ENCODE results near the gene ZNF536.

- no peak for TF ChIP-seq CTCF (IDR thresholded peaks at IDR 0.05; ENCODE audit: extremely low read depth in 1 of 2, insufficient read depth in 1 of 2, low read depth in 1 of 2, low read length in 2 of 2)
- TF ChIP-seq FOS (IDR thresholded peaks at IDR 0.05; ENCODE audit: borderline replicate concordance, insufficient read depth, low read length): no peak
- TF ChIP-seq POLR2A (IDR thresholded peaks at IDR 0.05; ENCODE audit: low read depth, low read length): no peak
- no peak for TF ChIP-seq MYC (IDR thresholded peaks at IDR 0.05; ENCODE audit: low read depth, low read length)
- TF ChIP-seq EZH2 (IDR thresholded peaks at IDR 0.05; ENCODE audit: borderline replicate concordance, low read depth, low read length, severe bottlenecking): no peak
- TF ChIP-seq POLR2AphosphoS5 (IDR thresholded peaks at IDR 0.05; ENCODE audit: insufficient read depth, low read depth, low read length): no peak
- TF ChIP-seq MAX (IDR thresholded peaks at IDR 0.05; ENCODE audit: insufficient read depth, insufficient read length): no peak
- no peak for TF ChIP-seq GATA2 (IDR thresholded peaks at IDR 0.05; ENCODE audit: insufficient read depth, insufficient read length, low read depth, low read length)
- no peak for TF ChIP-seq JUN (IDR thresholded peaks at IDR 0.05; ENCODE audit: borderline replicate concordance, insufficient read depth, insufficient read length, low read depth)
These were observed 13.5 kb downstream of the ZNF536 start for GRCh38 chr19:30385666-30386065.
